Parathyroid adenoma (tissue), 2 donors: ENCODE data around the gene ASAP3.

Experiments used
- H2AFZ ChIP-seq: fragments of 300-600 bp; sonication (generic); one replicate; pipeline ENCODE4 v1.7.0; 2017; ENCODE audit warnings: antibody characterized with exemption, mild to moderate bottlenecking
- H3K27ac ChIP-seq: fragments of 300-600 bp; sonication (generic); one replicate; pipeline ENCODE4 v1.7.0; 2017
- H3K27me3 ChIP-seq: fragments of 300-600 bp; sonication (generic); one replicate; pipeline ENCODE4 v1.7.0; 2017; ENCODE audit warnings: low read length; ENCODE audit not compliant: control insufficient read depth, insufficient read depth
- H3K36me3 ChIP-seq: fragments of 300-600 bp; sonication (generic); one replicate; pipeline ENCODE4 v1.7.0; 2017; ENCODE audit warnings: low read length; ENCODE audit not compliant: control insufficient read depth, insufficient read depth
- H3K4me1 ChIP-seq: fragments of 300-600 bp; sonication (generic); one replicate; pipeline ENCODE4 v1.7.0; 2017; ENCODE audit warnings: control low read depth
- H3K4me2 ChIP-seq: fragments of 300-600 bp; sonication (generic); one replicate; pipeline ENCODE4 v1.7.0; 2017; ENCODE audit warnings: low read length
- H3K4me3 ChIP-seq: fragments of 300-600 bp; sonication (generic); one replicate; pipeline ENCODE4 v1.7.0; 2017; ENCODE audit warnings: low read depth, low read length
- H3K79me2 ChIP-seq: fragments of 300-600 bp; sonication (generic); one replicate; pipeline ENCODE4 v1.7.0; 2017; ENCODE audit warnings: control low read depth
- H3K9ac ChIP-seq: fragments of 300-600 bp; sonication (generic); one replicate; pipeline ENCODE4 v1.7.0; 2017; ENCODE audit warnings: mild to moderate bottlenecking
- H3K9me3 ChIP-seq: fragments of 300-600 bp; sonication (generic); one replicate; pipeline ENCODE4 v1.7.0; 2017; ENCODE audit warnings: low read length; ENCODE audit not compliant: control insufficient read depth
- TF ChIP-seq, protein P1 (sequence below): fragments of 300-600 bp; sonication (generic); IDR thresholded peaks from one replicate; pipeline ENCODE4 v1.7.0; 2017; ENCODE audit warnings: antibody characterized with exemption, mild to moderate bottlenecking
- donor health status: primary hyperparathyroidism.

ASAP3 gene

DNA sequence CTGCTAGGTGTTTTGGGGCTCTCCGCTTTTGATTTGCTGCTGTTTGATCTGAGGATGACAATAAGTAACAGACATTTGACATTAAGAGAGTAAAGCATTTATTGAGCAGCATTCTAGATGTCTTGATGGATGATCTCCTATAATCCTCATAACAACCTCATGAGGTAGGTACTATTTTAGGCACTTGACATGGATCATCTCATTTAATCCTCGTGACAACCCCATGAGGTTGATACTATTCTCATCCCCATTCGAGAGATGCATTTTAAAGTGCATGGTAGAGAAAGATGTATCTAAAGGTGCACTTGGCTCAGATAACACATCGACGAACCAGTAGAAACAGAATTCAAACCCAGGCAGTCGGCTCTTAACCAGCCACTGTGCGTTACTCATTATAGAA, 86.1 kb downstream of the ASAP3 start:
- Histone ChIP-seq H3K79me2 (no peaks in the 10 kb centered on the region), H2AFZ (no peak overlapping the region), H3K9ac (no peak overlapping the region), H3K36me3 (no peaks in the 10 kb centered on the region), H3K9me3 (no peaks in the 10 kb centered on the region), H3K27ac (no peak overlapping the region), H3K27me3 (no peaks in the 10 kb centered on the region), H3K4me3 (no peak overlapping the region), H3K4me2 (no peak overlapping the region), H3K4me1 (no peaks in the 10 kb centered on the region)
- TF ChIP-seq, protein P1, sequence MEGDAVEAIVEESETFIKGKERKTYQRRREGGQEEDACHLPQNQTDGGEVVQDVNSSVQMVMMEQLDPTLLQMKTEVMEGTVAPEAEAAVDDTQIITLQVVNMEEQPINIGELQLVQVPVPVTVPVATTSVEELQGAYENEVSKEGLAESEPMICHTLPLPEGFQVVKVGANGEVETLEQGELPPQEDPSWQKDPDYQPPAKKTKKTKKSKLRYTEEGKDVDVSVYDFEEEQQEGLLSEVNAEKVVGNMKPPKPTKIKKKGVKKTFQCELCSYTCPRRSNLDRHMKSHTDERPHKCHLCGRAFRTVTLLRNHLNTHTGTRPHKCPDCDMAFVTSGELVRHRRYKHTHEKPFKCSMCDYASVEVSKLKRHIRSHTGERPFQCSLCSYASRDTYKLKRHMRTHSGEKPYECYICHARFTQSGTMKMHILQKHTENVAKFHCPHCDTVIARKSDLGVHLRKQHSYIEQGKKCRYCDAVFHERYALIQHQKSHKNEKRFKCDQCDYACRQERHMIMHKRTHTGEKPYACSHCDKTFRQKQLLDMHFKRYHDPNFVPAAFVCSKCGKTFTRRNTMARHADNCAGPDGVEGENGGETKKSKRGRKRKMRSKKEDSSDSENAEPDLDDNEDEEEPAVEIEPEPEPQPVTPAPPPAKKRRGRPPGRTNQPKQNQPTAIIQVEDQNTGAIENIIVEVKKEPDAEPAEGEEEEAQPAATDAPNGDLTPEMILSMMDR, result no peak

DNA sequence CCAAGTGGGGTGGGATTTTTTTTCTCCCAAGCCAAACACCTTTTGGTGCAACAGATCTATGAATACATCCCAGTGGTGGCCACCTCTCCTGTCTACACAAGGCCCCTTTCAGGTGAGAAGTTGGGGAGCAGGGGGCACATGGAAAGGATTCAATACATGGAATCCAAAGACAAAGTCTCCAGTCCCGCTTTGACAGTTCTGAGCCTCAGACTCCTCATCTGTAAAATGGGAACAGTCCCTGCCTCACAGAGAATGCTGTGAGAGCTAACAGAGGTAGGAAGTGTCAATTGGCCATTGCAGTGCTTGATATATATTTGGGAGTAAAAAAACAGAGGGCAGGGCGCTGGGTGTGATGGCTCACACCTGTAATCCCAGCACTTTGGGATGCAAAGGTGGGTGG, 87.6 kb downstream of the ASAP3 start:
- H3K79me2 ChIP-seq, result no peaks in the 10 kb centered on the region
- no peak overlapping the region for H3K4me3 ChIP-seq
- H3K27ac ChIP-seq, result no peak overlapping the region
- H3K4me2 ChIP-seq, result no peak overlapping the region
- no peaks in the 10 kb centered on the region for H3K27me3 ChIP-seq
- no peaks in the 10 kb centered on the region for H3K4me1 ChIP-seq
- no peak overlapping the region for H2AFZ ChIP-seq
- TF ChIP-seq, protein P1, result no peak
- no peaks in the 10 kb centered on the region for H3K36me3 ChIP-seq
- no peak overlapping the region for H3K9ac ChIP-seq
- no peaks in the 10 kb centered on the region for H3K9me3 ChIP-seq

DNA sequence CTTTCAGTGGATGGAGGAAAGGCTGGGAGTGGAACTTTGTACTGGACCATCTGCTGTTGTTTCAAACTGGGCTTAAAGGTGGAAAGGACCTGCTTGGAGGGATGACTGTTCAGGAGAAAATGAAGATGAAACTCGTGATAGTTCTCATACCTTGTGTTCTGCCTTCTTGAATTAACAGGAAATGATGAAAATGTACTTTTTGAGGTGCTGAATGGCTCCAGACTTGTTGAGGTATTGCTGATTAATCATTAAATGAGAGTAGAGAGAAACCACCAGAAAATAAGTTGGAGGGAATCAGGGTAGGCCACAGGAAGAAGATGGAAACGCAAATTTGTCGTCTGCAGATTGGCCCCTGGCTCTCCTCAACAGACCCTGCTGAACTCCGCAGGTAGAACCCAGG, 88.1 kb downstream of the ASAP3 start:
- H3K9ac ChIP-seq, result no peak overlapping the region
- no peaks in the 10 kb centered on the region for H3K79me2 ChIP-seq
- H3K4me2 ChIP-seq, result no peak overlapping the region
- TF ChIP-seq, protein P1, result no peak
- H3K9me3 ChIP-seq, result no peaks in the 10 kb centered on the region
- no peak overlapping the region for H2AFZ ChIP-seq
- no peaks in the 10 kb centered on the region for H3K36me3 ChIP-seq
- H3K4me3 ChIP-seq, result no peak overlapping the region
- no peaks in the 10 kb centered on the region for H3K27me3 ChIP-seq
- H3K27ac ChIP-seq, result no peak overlapping the region
- H3K4me1 ChIP-seq, result no peaks in the 10 kb centered on the region

DNA sequence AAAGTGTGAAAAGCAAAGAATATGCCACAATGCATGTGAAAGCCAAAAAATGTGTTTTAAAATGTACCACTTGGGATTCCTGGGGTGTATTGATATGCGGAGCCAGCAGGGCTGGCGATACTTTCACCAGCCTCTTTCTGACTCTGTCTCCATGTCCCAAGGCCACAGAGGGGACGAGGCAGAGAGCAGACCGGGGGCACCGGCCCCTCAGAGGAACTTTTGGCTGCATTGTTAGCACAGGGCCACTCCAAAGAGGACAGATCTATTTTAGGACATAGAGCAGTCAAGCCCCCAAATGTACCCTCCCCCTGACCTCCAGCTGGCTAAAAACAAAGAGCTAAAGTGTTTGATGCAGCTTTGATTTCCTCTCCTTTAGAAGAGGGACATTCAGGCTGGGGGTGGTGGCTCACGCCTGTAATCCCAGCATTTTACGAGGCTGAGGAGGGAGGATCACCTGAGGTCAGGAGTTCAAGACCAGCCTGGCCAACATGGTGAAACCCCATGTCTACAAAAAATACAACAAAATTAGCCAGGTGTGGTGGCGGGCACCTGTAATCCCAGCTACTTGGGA, 88.7 kb downstream of the ASAP3 start:
- Histone ChIP-seq H3K4me3 (no peak overlapping the region), H3K9me3 (no peaks in the 10 kb centered on the region)

DNA sequence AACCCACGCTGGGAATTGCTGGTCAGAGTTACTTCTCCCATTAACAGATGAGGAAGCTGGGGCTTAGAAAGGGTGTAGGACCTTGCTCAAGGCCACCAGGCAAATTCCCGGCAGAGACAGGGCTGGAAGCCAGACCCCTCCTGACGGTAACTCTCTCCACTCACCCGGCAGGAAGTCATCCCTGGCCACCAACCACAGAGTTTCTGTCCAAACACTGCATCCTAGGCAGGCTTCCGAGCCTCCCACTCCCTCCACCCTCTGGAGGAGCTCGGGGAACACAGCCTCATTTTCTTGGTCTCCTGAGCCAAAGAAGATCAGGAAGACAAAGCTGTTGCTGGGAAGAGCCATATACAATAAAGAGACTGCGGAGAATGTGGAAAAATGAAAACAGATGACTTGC, 89.3 kb downstream of the ASAP3 start:
- TF ChIP-seq, protein P1, result no peak
- H3K4me3 ChIP-seq, result no peak overlapping the region

More for the DNA sequence above, 88.7 kb downstream of the ASAP3 start:
- TF ChIP-seq, protein P1, result no peak
- H3K27ac ChIP-seq, result peak overlapping the region; percentile 61
- no peak overlapping the region for H2AFZ ChIP-seq
- no peaks in the 10 kb centered on the region for H3K79me2 ChIP-seq
- no peaks in the 10 kb centered on the region for H3K4me1 ChIP-seq
- H3K4me2 ChIP-seq, result no peak overlapping the region
- no peaks in the 10 kb centered on the region for H3K36me3 ChIP-seq
- H3K27me3 ChIP-seq, result no peaks in the 10 kb centered on the region
- no peak overlapping the region for H3K9ac ChIP-seq

More for the DNA sequence above, 89.3 kb downstream of the ASAP3 start:
- H3K36me3 ChIP-seq, result no peaks in the 10 kb centered on the region
- no peaks in the 10 kb centered on the region for H3K9me3 ChIP-seq
- H2AFZ ChIP-seq, result no peak overlapping the region
- H3K27ac ChIP-seq, result peak overlapping the region; percentile 61
- H3K27me3 ChIP-seq, result no peaks in the 10 kb centered on the region
- no peak overlapping the region for H3K9ac ChIP-seq
- no peak overlapping the region for H3K4me2 ChIP-seq
- no peaks in the 10 kb centered on the region for H3K4me1 ChIP-seq
- H3K79me2 ChIP-seq, result no peaks in the 10 kb centered on the region
